GM21447 (cell line): Measurements from ENCODE around the gene TRAM2.

Experiments used
- ATAC-seq: cut with Tn5 transposase; IDR thresholded peaks from one replicate; pipeline ENCODE4 v1.9.1; 2021; ENCODE audit not compliant: unreplicated experiment

TRAM2 gene

GRCh38 chr6:52577022-52577777, at the start of gene TRAM2:
TRAM2 (minus strand) TSS chr6:52577060; CDS start chr6:52576915, 145 bp downstream.
- peak; percentile 51 for ATAC-seq

DNA sequence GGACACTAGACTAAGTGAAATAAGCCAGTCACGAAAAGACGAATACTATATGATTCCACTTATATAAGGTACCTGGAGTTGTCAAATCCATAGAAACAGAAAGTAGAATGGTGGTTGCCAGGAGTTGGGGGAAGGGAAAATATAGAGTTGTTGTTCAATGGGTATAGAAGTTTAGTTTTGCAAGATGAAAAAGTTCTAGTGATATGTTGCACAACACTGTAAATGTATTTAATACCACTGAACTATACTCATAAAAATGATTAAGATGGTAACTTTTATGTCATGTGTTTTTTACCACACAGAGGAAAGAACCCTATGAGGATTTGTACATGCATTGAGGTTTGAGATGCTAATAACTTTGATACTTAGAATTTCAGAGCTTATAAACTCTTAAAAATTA, 46.0 kb upstream of the TRAM2 start:
- no peak for ATAC-seq

GRCh38 chr6:52621631-52622030, 44.8 kb upstream of the TRAM2 start:
- ATAC-seq = no peak

DNA sequence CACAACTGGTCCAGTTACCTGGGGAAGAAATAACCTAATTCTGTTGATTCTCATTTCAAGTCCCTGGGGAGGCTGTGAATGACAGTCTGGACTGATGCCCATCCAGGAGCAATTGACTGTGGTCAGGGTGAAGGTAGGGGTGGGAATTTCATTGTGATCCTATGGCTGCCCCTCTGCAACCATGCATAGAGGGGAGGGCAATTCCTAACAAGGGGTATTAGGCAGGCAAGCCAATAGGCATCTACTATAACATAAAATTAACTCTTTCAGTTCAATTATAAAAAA, 44.0 kb upstream of the TRAM2 start:
- no peak for ATAC-seq

DNA sequence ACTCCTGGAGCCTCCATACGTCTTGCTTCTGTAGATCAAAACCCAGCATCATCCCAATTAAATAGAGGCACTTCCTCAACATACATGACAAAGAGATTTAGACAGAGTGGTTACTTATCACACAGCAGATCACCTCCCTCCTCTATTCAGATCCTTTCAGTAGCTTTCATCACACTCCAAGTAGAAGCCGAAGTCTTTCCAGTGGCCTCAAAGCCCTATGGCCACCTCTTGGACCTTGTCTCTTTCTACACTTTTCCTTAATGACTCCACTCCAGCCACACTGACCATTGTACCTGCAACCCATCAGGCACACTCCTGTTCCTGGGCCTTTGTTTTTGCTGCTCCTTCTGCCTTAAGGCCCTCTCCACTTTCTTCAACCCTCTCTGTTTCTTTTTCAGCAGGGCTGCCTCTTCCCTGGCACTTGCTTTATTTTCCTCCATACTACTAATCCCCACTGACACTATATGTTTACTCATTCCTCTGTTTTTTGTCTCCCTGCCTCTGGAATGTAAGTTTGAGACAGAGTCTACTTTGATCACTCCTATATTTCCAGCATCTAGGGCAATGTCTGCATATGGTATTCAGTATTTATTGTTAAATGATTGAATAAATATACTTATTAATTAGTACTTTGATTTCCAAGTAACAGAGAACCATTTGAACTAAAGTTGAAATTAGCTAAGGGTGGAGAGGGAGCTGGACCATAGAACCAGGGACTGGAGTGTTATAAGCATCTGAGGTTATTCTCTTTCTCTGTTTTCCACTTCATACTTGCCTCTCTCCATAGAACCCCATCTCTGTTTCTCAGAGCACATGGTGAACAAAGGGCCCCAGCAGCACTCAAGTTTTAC, 43.4 kb upstream of the TRAM2 start:
- ATAC-seq = no peak

DNA sequence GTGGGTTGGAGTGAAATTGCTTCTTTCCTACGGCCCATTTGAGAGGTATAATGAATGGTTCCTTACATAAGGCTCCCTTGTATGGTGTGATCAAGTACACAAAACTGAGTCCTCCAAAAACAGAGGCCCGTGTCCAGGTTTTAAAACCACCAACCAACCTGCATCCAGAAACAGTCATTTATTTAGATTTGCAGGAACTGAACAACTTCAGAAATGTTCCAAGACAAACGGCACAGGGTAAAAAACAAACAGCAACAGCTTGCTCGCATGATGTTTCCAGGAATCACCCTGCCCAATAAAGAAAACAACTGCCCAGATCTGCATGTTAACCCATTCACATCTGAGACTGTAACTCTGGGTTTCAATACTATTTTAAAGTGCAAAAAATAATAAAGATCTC, 40.2 kb upstream of the TRAM2 start:
- ATAC-seq = no peak

DNA sequence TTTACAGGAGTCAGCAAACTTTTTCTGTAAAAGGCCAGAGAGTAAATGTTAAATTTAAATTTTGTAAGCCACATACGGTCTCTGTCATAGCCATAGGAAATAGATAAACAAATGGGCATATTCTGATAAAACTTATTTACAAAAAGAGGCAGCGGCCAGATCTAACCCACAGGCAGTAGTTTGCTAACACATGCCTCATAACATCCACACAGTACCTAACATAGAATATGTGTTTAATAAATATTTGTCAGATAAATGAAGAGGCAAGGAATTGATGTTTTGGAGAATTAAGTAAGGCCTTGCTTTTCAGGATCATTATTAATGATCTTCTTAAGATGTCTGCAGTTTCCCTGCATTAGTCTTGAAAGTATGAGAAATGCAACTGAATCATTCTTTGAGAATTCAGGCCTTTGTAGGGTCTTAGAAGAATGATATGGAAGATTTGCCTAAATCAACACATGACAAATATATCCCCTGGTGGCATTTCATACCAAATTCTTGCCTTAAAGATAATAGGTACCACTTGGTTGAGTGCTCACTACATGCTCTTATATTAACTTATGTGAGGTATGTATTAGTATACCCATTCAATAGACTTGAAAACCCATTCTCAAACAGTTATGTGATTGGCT, 39.3 kb upstream of the TRAM2 start:
- no peak for ATAC-seq

GRCh38 chr6:52612336-52613054, 35.6 kb upstream of the TRAM2 start:
- ATAC-seq = no peak

DNA sequence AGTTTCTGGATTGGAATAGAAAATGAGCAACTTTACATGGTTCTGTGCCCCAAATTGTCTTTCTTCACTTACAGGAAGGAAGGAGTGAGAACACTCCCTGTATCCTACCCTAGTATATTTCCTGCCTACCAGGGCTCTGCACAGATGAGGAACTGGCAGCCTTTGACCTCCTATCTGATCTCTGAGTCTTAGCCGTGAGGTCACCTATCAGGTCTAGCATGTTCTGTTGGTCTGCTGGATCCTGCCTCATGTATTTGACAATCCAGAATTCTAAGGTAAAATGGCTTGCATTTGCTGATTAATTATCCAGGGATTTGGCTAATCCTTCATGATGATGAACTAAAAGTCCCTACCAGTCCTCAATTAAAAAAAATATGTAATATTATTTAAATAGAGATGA, 35.0 kb upstream of the TRAM2 start:
- no peak for ATAC-seq

GRCh38 chr6:52610745-52611355, 34.0 kb upstream of the TRAM2 start:
- ATAC-seq = no peak

- ATAC-seq = no peak
Observed at GRCh38 chr6:52610011-52610410, 33.2 kb upstream of the TRAM2 start.

- no peak for ATAC-seq
Observed at GRCh38 chr6:52605610-52606185, 28.8 kb upstream of the TRAM2 start.

DNA sequence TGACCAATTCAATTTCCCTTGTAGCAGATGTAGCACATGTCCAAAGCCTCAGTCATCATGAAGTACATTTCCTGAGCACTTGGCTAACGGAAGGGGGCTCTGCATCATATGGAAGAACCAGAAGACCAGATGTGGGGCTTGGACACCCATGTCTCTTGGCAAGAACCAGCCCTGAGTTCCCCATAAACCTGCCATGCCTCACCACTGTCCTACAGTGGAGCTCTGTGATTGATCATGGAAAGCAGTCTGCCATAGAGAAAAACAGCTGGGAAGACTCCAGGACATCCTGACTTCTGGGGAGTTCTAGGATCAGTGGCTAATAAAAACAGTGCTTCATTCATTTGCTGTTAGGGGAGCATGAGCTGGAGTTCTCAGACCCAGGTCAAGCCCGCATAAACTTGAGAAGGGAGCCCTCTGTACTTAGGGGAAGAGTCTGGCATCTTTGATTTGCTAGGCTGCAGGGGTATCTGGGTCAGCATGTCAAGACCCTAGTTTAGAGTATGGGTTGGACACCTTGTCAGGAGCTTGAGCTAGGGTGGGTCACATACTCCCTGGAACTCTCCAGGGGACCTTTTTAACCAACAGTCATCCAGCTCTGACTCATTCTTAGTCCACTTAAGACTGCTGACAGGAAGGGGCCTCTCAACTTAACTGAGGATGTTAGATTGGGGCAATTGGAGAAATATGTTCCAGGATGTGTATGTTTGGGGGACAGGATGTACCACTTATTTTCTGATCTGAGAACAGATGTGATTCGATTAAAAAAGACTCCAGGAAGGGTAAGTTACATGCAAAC, 26.3 kb upstream of the TRAM2 start:
- ATAC-seq = no peak

DNA sequence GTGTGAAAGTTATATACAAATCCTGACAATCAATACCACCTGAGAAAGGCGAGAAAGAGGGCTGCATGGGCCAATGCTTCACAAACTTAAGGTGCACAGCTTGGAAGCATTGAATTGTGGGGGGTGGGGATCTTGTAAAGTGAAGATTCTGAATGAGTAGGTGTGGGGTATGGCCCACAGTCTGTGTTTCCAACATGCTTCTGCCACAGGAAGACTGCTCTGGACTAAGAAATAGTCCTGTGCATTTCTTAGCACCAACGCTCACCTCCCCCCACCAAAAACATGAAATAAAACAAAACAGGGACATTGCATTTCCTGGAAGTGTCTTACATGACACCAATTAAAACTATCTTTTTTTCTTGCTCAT, 21.9 kb upstream of the TRAM2 start:
- ATAC-seq = no peak

DNA sequence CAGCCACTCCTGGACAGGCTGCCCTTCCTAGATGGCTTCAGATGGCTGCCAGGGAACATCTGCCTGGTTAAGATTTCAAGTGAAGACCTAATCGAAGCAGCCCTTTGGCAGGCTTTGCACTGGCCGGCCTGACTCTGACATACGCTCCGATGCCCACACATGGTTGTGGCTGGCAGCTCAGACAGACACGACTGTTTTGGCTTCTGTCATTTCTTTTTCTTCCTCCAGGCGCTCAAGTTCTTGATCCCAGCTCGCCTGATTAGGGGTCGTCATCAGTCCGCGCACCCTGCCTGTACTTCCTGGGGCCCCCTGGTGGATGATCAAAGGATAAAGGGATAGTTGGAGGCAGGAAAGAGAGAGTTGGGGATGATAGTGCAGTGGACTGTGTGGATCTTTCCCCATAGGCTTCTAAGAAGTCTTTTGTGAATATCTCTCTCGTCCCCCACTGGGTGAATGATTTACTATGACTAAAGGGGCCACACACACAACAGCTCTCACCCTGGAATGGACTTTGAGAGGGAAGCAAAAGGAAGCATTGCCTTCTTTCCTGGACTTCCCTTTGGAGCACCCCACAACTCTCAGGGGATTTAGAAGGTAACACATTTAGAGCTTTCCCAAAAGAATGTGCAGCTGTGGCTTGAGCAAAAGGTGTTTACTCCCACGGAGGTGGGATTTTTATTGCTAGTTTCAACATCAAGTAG, 21.4 kb upstream of the TRAM2 start:
- ATAC-seq = no peak

- ATAC-seq = no peak
Observed at GRCh38 chr6:52597738-52598122, 20.9 kb upstream of the TRAM2 start.

GRCh38 chr6:52596371-52597028, 19.6 kb upstream of the TRAM2 start:
- ATAC-seq = no peak

- peak; percentile 70 for ATAC-seq
Observed at GRCh38 chr6:52595796-52596130, 18.9 kb upstream of the TRAM2 start.
